ENCODE measurements around the gene DDX19B.
"Not testable (repeated sequence)": the region's sequence is repeated elsewhere in the genome, so short reads cannot be mapped to it uniquely, and the experiment has no call there.

Gene DDX19B

GRCh38 chr16:70331588-70332358, 32.8 kb downstream of the DDX19B start:
- no peak overlapping the region for H3K9ac ChIP-seq (ENCODE audit: low read length)
- no peak overlapping the region for H3K4me2 ChIP-seq (ENCODE audit: low read depth, low read length, poor library complexity, severe bottlenecking)
- peaks cover 3% of the 10 kb centered on the region; the same call in 1 of the 2 replicates for H3K36me3 ChIP-seq (ENCODE audit: low read length)
- no peak overlapping the region for H3K4me3 ChIP-seq (ENCODE audit: insufficient read depth, low read length, poor library complexity, severe bottlenecking)
- H3K9me2 ChIP-seq (replicated peaks; ENCODE audit: insufficient read depth, low read length) = no peaks in the 10 kb centered on the region
- H4K20me1 ChIP-seq (ENCODE audit: low read depth, low read length) = no peaks in the 10 kb centered on the region
- peak; percentile 46 for TF ChIP-seq CTCF (IDR thresholded peaks at IDR 0.05; ENCODE audit: insufficient read depth, low read length, poor library complexity, severe bottlenecking)
- no peak for TF ChIP-seq EZH2phosphoT487 (conservative IDR thresholded peaks at IDR 0.05; ENCODE audit: low read length)
- H3K27ac ChIP-seq (ENCODE audit: low read depth, low read length) = no peak overlapping the region
- H3K9me3 ChIP-seq (ENCODE audit: insufficient read depth, low read length) = no peaks in the 10 kb centered on the region
- H3F3A ChIP-seq (ENCODE audit: insufficient read depth) = no peaks in the 10 kb centered on the region
- no peaks in the 10 kb centered on the region for H3K79me2 ChIP-seq (ENCODE audit: insufficient read depth, low read length)
- H2AFZ ChIP-seq (ENCODE audit: low read depth, low read length, severe bottlenecking) = no peak overlapping the region
- no peaks in the 10 kb centered on the region for H3K27me3 ChIP-seq (ENCODE audit: low read length)

- not testable (repeated sequence) for H3K9me2 ChIP-seq (replicated peaks; ENCODE audit: insufficient read depth, low read length); H2AFZ ChIP-seq (ENCODE audit: low read depth, low read length, severe bottlenecking); H3K9ac ChIP-seq (ENCODE audit: low read length); H3K79me2 ChIP-seq (ENCODE audit: insufficient read depth, low read length); H3K4me3 ChIP-seq (ENCODE audit: insufficient read depth, low read length, poor library complexity, severe bottlenecking); H3K36me3 ChIP-seq (ENCODE audit: low read length); H3F3A ChIP-seq (ENCODE audit: insufficient read depth); H3K27me3 ChIP-seq (ENCODE audit: low read length); H3K4me2 ChIP-seq (ENCODE audit: low read depth, low read length, poor library complexity, severe bottlenecking); H3K27ac ChIP-seq (ENCODE audit: low read depth, low read length); H3K9me3 ChIP-seq (ENCODE audit: insufficient read depth, low read length); H4K20me1 ChIP-seq (ENCODE audit: low read depth, low read length)
These were observed 33.7 kb downstream of the DDX19B start for GRCh38 chr16:70332728-70333127.

- no peaks in the 10 kb centered on the region for H3K9me3 ChIP-seq (ENCODE audit: insufficient read depth, low read length)
- H2AFZ ChIP-seq (ENCODE audit: low read depth, low read length, severe bottlenecking) = no peak overlapping the region
- H3K4me3 ChIP-seq (ENCODE audit: insufficient read depth, low read length, poor library complexity, severe bottlenecking) = no peak overlapping the region
- H3K79me2 ChIP-seq (ENCODE audit: insufficient read depth, low read length) = no peaks in the 10 kb centered on the region
- TF ChIP-seq CTCF (IDR thresholded peaks at IDR 0.05; ENCODE audit: insufficient read depth, low read length, poor library complexity, severe bottlenecking) (no peak), EZH2phosphoT487 (conservative IDR thresholded peaks at IDR 0.05; ENCODE audit: low read length) (no peak)
- H3K9ac ChIP-seq (ENCODE audit: low read length) = no peak overlapping the region
- no peaks in the 10 kb centered on the region for H3K9me2 ChIP-seq (replicated peaks; ENCODE audit: insufficient read depth, low read length)
- H3K27me3 ChIP-seq (ENCODE audit: low read length) = no peaks in the 10 kb centered on the region
- H3K36me3 ChIP-seq (ENCODE audit: low read length) = 0 out of 2 replicates have a peak, but pooled peaks cover 3% of the 10 kb centered on the region
- H4K20me1 ChIP-seq (ENCODE audit: low read depth, low read length) = no peaks in the 10 kb centered on the region
- no peak overlapping the region for H3K27ac ChIP-seq (ENCODE audit: low read depth, low read length)
- no peak overlapping the region for H3K4me2 ChIP-seq (ENCODE audit: low read depth, low read length, poor library complexity, severe bottlenecking)
- H3F3A ChIP-seq (ENCODE audit: insufficient read depth) = 0 out of 2 replicates have a peak, but pooled peaks cover 2% of the 10 kb centered on the region
These were observed 38.8 kb downstream of the DDX19B start for GRCh38 chr16:70337814-70338213.

GRCh38 chr16:70341600-70341999, 42.6 kb downstream of the DDX19B start:
- Histone ChIP-seq H3K36me3 (ENCODE audit: low read length) (no peaks in the 10 kb centered on the region), H3K9me3 (ENCODE audit: insufficient read depth, low read length) (no peaks in the 10 kb centered on the region), H4K20me1 (ENCODE audit: low read depth, low read length) (no peaks in the 10 kb centered on the region), H3K27me3 (ENCODE audit: low read length) (no peaks in the 10 kb centered on the region), H3K79me2 (ENCODE audit: insufficient read depth, low read length) (no peaks in the 10 kb centered on the region), H3K27ac (ENCODE audit: low read depth, low read length) (no peak overlapping the region), H3K9me2 (replicated peaks; ENCODE audit: insufficient read depth, low read length) (no peaks in the 10 kb centered on the region), H3K4me2 (ENCODE audit: low read depth, low read length, poor library complexity, severe bottlenecking) (no peak overlapping the region), H3F3A (ENCODE audit: insufficient read depth) (0 out of 2 replicates have a peak, but pooled peaks cover 2% of the 10 kb centered on the region), H3K4me3 (ENCODE audit: insufficient read depth, low read length, poor library complexity, severe bottlenecking) (no peak overlapping the region), H2AFZ (ENCODE audit: low read depth, low read length, severe bottlenecking) (no peak overlapping the region), H3K9ac (ENCODE audit: low read length) (no peak overlapping the region)
- TF ChIP-seq CTCF (IDR thresholded peaks at IDR 0.05; ENCODE audit: insufficient read depth, low read length, poor library complexity, severe bottlenecking) = no peak
- no peak for TF ChIP-seq EZH2phosphoT487 (conservative IDR thresholded peaks at IDR 0.05; ENCODE audit: low read length)
